ENCODE data around the gene CDCA3.
"Not testable (repeated sequence)": the region's sequence is repeated elsewhere in the genome, so short reads cannot be mapped to it uniquely, and the experiment has no call there.

The CDCA3 gene

GRCh38 chr12:6868211-6869048 is 17.3 kb upstream of the CDCA3 start:
- ATAC-seq (replicated peaks) (no peak), DNase-seq (no peak)
- Mint-ChIP-seq H3K27me3 (no peaks in the 10 kb centered on the region), H3K36me3 (ENCODE audit: insufficient read depth) (peaks cover 42% of the 10 kb centered on the region), H3K9me3 (no peaks in the 10 kb centered on the region), H3K27ac (peak overlapping the region; percentile 69 to 89), H3K4me1 (ENCODE audit: low read depth in 2 of 2) (peaks cover 41 to 46% of the 10 kb centered on the region in 2 donors), H3K4me3 (peak overlapping the region; percentile 85 to 87)

- Mint-ChIP-seq H3K4me3 (peak within 1 kb of the TSS; percentile 85 to 87), H3K27me3 (no peaks in the 10 kb centered on the region), H3K27ac (peak within 1 kb of the TSS; percentile 83 to 89), H3K36me3 (ENCODE audit: insufficient read depth) (peaks cover 37% of the 10 kb centered on the region), H3K9me3 (no peaks in the 10 kb centered on the region), H3K4me1 (ENCODE audit: low read depth in 2 of 2) (peaks cover 40 to 41% of the 10 kb centered on the region in 2 donors)
- peak; percentile 76 for ATAC-seq (replicated peaks)
- DNase-seq = peak; percentile 55 to 61 (median 57)
These were observed 16.5 kb upstream of the CDCA3 start, which contains the start of gene TPI1 for GRCh38 chr12:6867413-6868210. Gene TPI1 (plus strand): TSS chr12:6867531. CDS start chr12:6867567, 36 bp downstream.

GRCh38 chr12:6866920-6867412 is 15.9 kb upstream of the CDCA3 start:
- H3K4me1 Mint-ChIP-seq (ENCODE audit: low read depth in 2 of 2) = peaks cover 33 to 35% of the 10 kb centered on the region in 2 donors
- H3K4me3 Mint-ChIP-seq = peak overlapping the region; percentile 85 to 87
- peaks cover 31% of the 10 kb centered on the region for H3K36me3 Mint-ChIP-seq (ENCODE audit: insufficient read depth)
- no peaks in the 10 kb centered on the region for H3K9me3 Mint-ChIP-seq
- H3K27ac Mint-ChIP-seq = peak overlapping the region; percentile 83 to 89
- DNase-seq (no peak), ATAC-seq (replicated peaks) (peak; percentile 10)
- H3K27me3 Mint-ChIP-seq = no peaks in the 10 kb centered on the region

GRCh38 chr12:6866163-6866919 is 15.3 kb upstream of the CDCA3 start:
- H3K27ac Mint-ChIP-seq = peak overlapping the region in 1 of 2 donors; percentile 89
- peaks cover 29% of the 10 kb centered on the region in 2 donors for H3K4me1 Mint-ChIP-seq (ENCODE audit: low read depth in 2 of 2)
- peaks cover 36% of the 10 kb centered on the region for H3K36me3 Mint-ChIP-seq (ENCODE audit: insufficient read depth)
- ATAC-seq (replicated peaks) (no peak), DNase-seq (no peak)
- H3K4me3 Mint-ChIP-seq = peak overlapping the region; percentile 85 to 87
- H3K27me3 Mint-ChIP-seq = no peaks in the 10 kb centered on the region
- no peaks in the 10 kb centered on the region for H3K9me3 Mint-ChIP-seq

- not testable (repeated sequence) for H3K9me3 Mint-ChIP-seq; ATAC-seq (replicated peaks); H3K27me3 Mint-ChIP-seq; DNase-seq
- peaks cover 19 to 20% of the 10 kb centered on the region in 2 donors for H3K4me1 Mint-ChIP-seq (ENCODE audit: low read depth in 2 of 2)
- H3K36me3 Mint-ChIP-seq (ENCODE audit: insufficient read depth) = peaks cover 33% of the 10 kb centered on the region
- peak overlapping the region in 1 of 2 donors; percentile 7 for H3K4me3 Mint-ChIP-seq
- peak overlapping the region; percentile 11 to 57 for H3K27ac Mint-ChIP-seq
These were observed 14.2 kb upstream of the CDCA3 start for GRCh38 chr12:6865307-6865706.

GRCh38 chr12:6863586-6864321 is 12.7 kb upstream of the CDCA3 start:
- no peaks in the 10 kb centered on the region for H3K9me3 Mint-ChIP-seq
- H3K27me3 Mint-ChIP-seq = no peaks in the 10 kb centered on the region
- ATAC-seq (replicated peaks) (no peak), DNase-seq (no peak)
- no peak overlapping the region for H3K4me3 Mint-ChIP-seq
- peaks cover 8% of the 10 kb centered on the region in 2 donors for H3K4me1 Mint-ChIP-seq (ENCODE audit: low read depth in 2 of 2)
- H3K36me3 Mint-ChIP-seq (ENCODE audit: insufficient read depth) = peaks cover 36% of the 10 kb centered on the region
- no peak overlapping the region for H3K27ac Mint-ChIP-seq

- no peak for DNase-seq
- H3K36me3 Mint-ChIP-seq (ENCODE audit: insufficient read depth) = peaks cover 29% of the 10 kb centered on the region
These were observed 11.9 kb upstream of the CDCA3 start for GRCh38 chr12:6863033-6863432.

GRCh38 chr12:6861391-6861790 is 10.3 kb upstream of the CDCA3 start:
- H3K9me3 Mint-ChIP-seq = no peaks in the 10 kb centered on the region
- ATAC-seq (replicated peaks) (no peak), DNase-seq (no peak)
- H3K27ac Mint-ChIP-seq = no peak overlapping the region
- H3K27me3 Mint-ChIP-seq = no peaks in the 10 kb centered on the region
- H3K4me1 Mint-ChIP-seq (ENCODE audit: low read depth in 2 of 2) = peaks cover 0 to 3% of the 10 kb centered on the region in 2 donors
- H3K36me3 Mint-ChIP-seq (ENCODE audit: insufficient read depth) = peaks cover 38% of the 10 kb centered on the region
- H3K4me3 Mint-ChIP-seq = no peak overlapping the region

More at GRCh38 chr12:6863033-6863432, 11.9 kb upstream of the CDCA3 start:
- ATAC-seq (replicated peaks) = no peak
- H3K27ac Mint-ChIP-seq = no peak overlapping the region
- H3K9me3 Mint-ChIP-seq = no peaks in the 10 kb centered on the region
- H3K4me1 Mint-ChIP-seq (ENCODE audit: low read depth in 2 of 2) = peaks cover under 1% of the 10 kb centered on the region in 2 donors
- no peaks in the 10 kb centered on the region for H3K27me3 Mint-ChIP-seq
- no peak overlapping the region for H3K4me3 Mint-ChIP-seq

- no peaks in the 10 kb centered on the region for H3K27me3 Mint-ChIP-seq
- no peak overlapping the region for H3K4me3 Mint-ChIP-seq
- ATAC-seq (replicated peaks) (no peak), DNase-seq (no peak)
- H3K36me3 Mint-ChIP-seq (ENCODE audit: insufficient read depth) = peaks cover 39% of the 10 kb centered on the region
- peaks cover 0 to 3% of the 10 kb centered on the region in 2 donors for H3K4me1 Mint-ChIP-seq (ENCODE audit: low read depth in 2 of 2)
- H3K9me3 Mint-ChIP-seq = no peaks in the 10 kb centered on the region
- H3K27ac Mint-ChIP-seq = no peak overlapping the region
These were observed 9.9 kb upstream of the CDCA3 start for GRCh38 chr12:6860942-6861341.

GRCh38 chr12:6860116-6860515 is 9.0 kb upstream of the CDCA3 start:
- H3K4me3 Mint-ChIP-seq = no peak overlapping the region
- ATAC-seq (replicated peaks) (no peak), DNase-seq (no peak)
- peaks cover 42% of the 10 kb centered on the region for H3K36me3 Mint-ChIP-seq (ENCODE audit: insufficient read depth)
- no peaks in the 10 kb centered on the region for H3K9me3 Mint-ChIP-seq
- H3K27me3 Mint-ChIP-seq = no peaks in the 10 kb centered on the region
- no peak overlapping the region for H3K27ac Mint-ChIP-seq
- peaks cover 0 to 3% of the 10 kb centered on the region in 2 donors for H3K4me1 Mint-ChIP-seq (ENCODE audit: low read depth in 2 of 2)

- H3K9me3 Mint-ChIP-seq = no peaks in the 10 kb centered on the region
- DNase-seq (no peak), ATAC-seq (replicated peaks) (no peak)
- H3K27ac Mint-ChIP-seq = no peak overlapping the region
- peaks cover 4 to 7% of the 10 kb centered on the region in 2 donors for H3K4me1 Mint-ChIP-seq (ENCODE audit: low read depth in 2 of 2)
- peaks cover 42% of the 10 kb centered on the region for H3K36me3 Mint-ChIP-seq (ENCODE audit: insufficient read depth)
- no peak overlapping the region for H3K4me3 Mint-ChIP-seq
- no peaks in the 10 kb centered on the region for H3K27me3 Mint-ChIP-seq
These were observed 7.7 kb upstream of the CDCA3 start for GRCh38 chr12:6858799-6859198.

GRCh38 chr12:6855322-6855721 is 4.2 kb upstream of the CDCA3 start:
- Mint-ChIP-seq H3K36me3 (ENCODE audit: insufficient read depth) (peaks cover 46% of the 10 kb centered on the region), H3K9me3 (no peaks in the 10 kb centered on the region), H3K27ac (no peak overlapping the region), H3K4me3 (no peak overlapping the region), H3K4me1 (ENCODE audit: low read depth in 2 of 2) (peaks cover 21 to 22% of the 10 kb centered on the region in 2 donors), H3K27me3 (no peaks in the 10 kb centered on the region)
- ATAC-seq (replicated peaks) = no peak
- DNase-seq = no peak
